GM12891 (cell line): ENCODE measurements around the gene TNPO2.

Experiments
- PAX5 ChIP-seq: IDR thresholded peaks from 2 replicates; pipeline ENCODE4 v1.6.1; 2011; ENCODE audit warnings: low read length, moderate library complexity, mild to moderate bottlenecking; ENCODE audit not compliant: insufficient read depth, severe bottlenecking
- POLR2A ChIP-seq: IDR thresholded peaks from 2 replicates; pipeline ENCODE4 v1.6.1; 2011; ENCODE audit warnings: low read depth, low read length, control low read depth
- POLR2AphosphoS5 ChIP-seq: IDR thresholded peaks from 2 replicates; pipeline ENCODE4 v1.6.1; 2011; ENCODE audit warnings: low read depth, low read length, control low read depth
- POU2F2 ChIP-seq: IDR thresholded peaks from 2 replicates; pipeline ENCODE4 v1.6.1; 2011; ENCODE audit warnings: low read depth, mild to moderate bottlenecking, control low read depth, low read length, moderate library complexity
- SPI1 ChIP-seq: IDR thresholded peaks from 2 replicates; pipeline ENCODE4 v1.6.1; 2011; ENCODE audit warnings: low read depth, low read length, control low read depth
- TAF1 ChIP-seq: IDR thresholded peaks from 2 replicates; pipeline ENCODE4 v1.6.1; 2011; ENCODE audit warnings: low read depth, low read length, control low read depth

DNA sequence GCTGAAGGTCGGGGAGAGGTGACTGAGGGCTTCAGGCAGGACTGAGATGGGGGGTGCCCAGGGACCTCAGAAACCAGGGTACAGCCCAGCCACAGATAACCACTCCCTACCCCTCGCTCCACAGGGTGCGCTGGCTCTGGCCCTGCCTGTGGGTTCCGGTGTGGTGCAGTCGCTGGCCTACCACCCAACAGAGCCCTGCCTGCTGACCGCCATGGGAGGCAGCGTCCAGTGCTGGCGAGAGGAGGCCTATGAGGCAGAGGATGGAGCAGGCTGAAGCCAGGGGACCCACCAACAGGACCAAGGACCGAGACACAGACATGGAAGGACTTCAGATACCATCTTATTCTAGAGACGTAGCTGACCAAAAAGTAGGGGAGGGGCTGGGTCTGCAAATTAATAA is 48.3 kb downstream of the TNPO2 start:
- no peak for TF ChIP-seq POLR2A
- no peak; the same call in 1 of the 2 replicates for TF ChIP-seq POLR2AphosphoS5
- TF ChIP-seq TAF1 = no peak
- no peak for TF ChIP-seq SPI1
- no peak for TF ChIP-seq PAX5
- no peak for TF ChIP-seq POU2F2
